Activated naive CD8-positive, alpha-beta T cell treated with anti-CD3 and anti-CD28 coated beads, Interleukin-2, amount 50 U/mL, for 16 hours (primary cell): ENCODE measurements around the gene MYO1C.
"Not testable (repeated sequence)": the region's sequence is repeated elsewhere in the genome, so short reads cannot be mapped to it uniquely, and the experiment has no call there.

ENCODE experiments used
- DNase-seq: peaks from one replicate; pipeline ENCODE4 v3.0.0-alpha.2; 2020; ENCODE audit warnings: low read depth, low spot score

Gene MYO1C

GRCh38 chr17:1434150-1434549, 58.3 kb downstream of the MYO1C start:
- DNase-seq, result no peak

- no peak for DNase-seq
Measured at GRCh38 chr17:1431631-1432104, 60.8 kb downstream of the MYO1C start.

GRCh38 chr17:1423456-1424135, 68.9 kb downstream of the MYO1C start:
- DNase-seq, result no peak

- no peak for DNase-seq
Measured at GRCh38 chr17:1422885-1423284, 69.6 kb downstream of the MYO1C start.

- no peak for DNase-seq
Measured at GRCh38 chr17:1421470-1421869, 71.0 kb downstream of the MYO1C start.

- no peak for DNase-seq
Measured at GRCh38 chr17:1420981-1421380, 71.5 kb downstream of the MYO1C start.

- no peak for DNase-seq
Measured at GRCh38 chr17:1420163-1420562, 72.3 kb downstream of the MYO1C start.

GRCh38 chr17:1418476-1418875, 74.0 kb downstream of the MYO1C start:
- DNase-seq, result not testable (repeated sequence)

GRCh38 chr17:1416414-1416813, 76.1 kb downstream of the MYO1C start:
- DNase-seq, result no peak

- no peak for DNase-seq
Measured at GRCh38 chr17:1414634-1415033, 77.9 kb downstream of the MYO1C start.
